Calu3 (cell line): ENCODE data around the gene RPTOR. TPM values are rescaled to one million over a fixed set of nuclear protein-coding genes. Genes with fewer than 3 reads are reported as not detected.

Source experiments
- BruUV-seq: library from RNA; stranded (reverse); fragments of 400-500 nt; replicated peaks from 2 replicates; lab custom pipeline; 2021; lab: Mats Ljungman, UMichigan
- CTCF ChIA-PET: fragments of 300-600 bp; sonication (Branson Sonifier 250); formaldehyde crosslinking; loops from one replicate; lab custom pipeline; 2022; ENCODE audit warnings: antibody characterized with exemption; lab: Charles Lee
- DNase-seq: peaks from one replicate; pipeline ENCODE4 v3.0.0; 2022
- H3K27ac Mint-ChIP-seq: one replicate; pipeline ENCODE4 v1.8.0; 2022; ENCODE audit warnings: mixed read lengths; ENCODE audit not compliant: unreplicated experiment
- H3K27me3 Mint-ChIP-seq: one replicate; pipeline ENCODE4 v1.8.0; 2022; ENCODE audit warnings: mixed read lengths; ENCODE audit not compliant: unreplicated experiment
- H3K36me3 Mint-ChIP-seq: one replicate; pipeline ENCODE4 v1.8.0; 2022; ENCODE audit warnings: mild to moderate bottlenecking, moderate library complexity, mixed read lengths; ENCODE audit not compliant: insufficient read depth, unreplicated experiment
- H3K4me1 Mint-ChIP-seq: one replicate; pipeline ENCODE4 v1.8.0; 2022; ENCODE audit warnings: mild to moderate bottlenecking, low read depth, mixed read lengths; ENCODE audit not compliant: unreplicated experiment
- H3K4me3 Mint-ChIP-seq: one replicate; pipeline ENCODE4 v1.8.0; 2022; ENCODE audit warnings: mild to moderate bottlenecking, low read depth, moderate library complexity, mixed read lengths; ENCODE audit not compliant: unreplicated experiment
- H3K9me3 Mint-ChIP-seq: one replicate; pipeline ENCODE4 v1.8.0; 2022; ENCODE audit warnings: low read depth, mixed read lengths; ENCODE audit not compliant: unreplicated experiment
- CTCF ChIP-seq: fragments of 200-600 bp; IDR thresholded peaks from one replicate; pipeline ENCODE4 v1.8.0; 2022; ENCODE audit warnings: antibody characterized with exemption; ENCODE audit not compliant: unreplicated experiment
- intact Hi-C: fragments of 100-400 bp; cut with micrococcal nuclease; formaldehyde crosslinking; loops from one replicate; pipeline ENCODE4 v1.10.0; 2022; ENCODE audit not compliant: unreplicated experiment
- total RNA-seq: library from RNA; stranded (reverse); gene quantifications from 2 replicates; pipeline ENCODE4 v1.2.3, GENCODE V29; 2022

RPTOR gene
- total RNA-seq, 1 experiment from 2014 or later, result 41.8 TPM

DNA sequence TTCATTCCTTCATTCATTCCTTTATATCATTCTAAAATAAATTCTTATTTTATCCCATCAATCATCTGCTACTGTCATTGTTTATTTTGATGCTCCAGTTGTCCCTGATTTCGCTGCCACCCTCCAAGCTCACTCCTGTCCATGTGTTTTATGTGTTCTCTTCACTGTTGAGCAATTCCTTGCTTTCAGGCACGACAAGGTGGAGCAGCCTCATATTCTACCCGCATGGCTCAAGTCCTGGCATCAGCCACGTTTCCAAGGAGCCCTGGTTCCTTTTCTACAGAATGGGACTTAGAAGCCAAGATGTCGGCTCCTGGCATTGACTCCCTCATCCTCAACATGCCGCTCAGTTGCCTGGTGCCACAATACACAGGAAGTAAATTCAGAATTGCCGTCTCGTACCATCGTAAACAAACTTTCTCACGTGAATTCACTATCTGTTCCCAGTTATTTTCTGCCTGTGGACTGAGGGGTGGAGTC lies 139.0 kb downstream of the RPTOR start:
- intact Hi-C loops, result no loop called here
- no TSS peak for BruUV-seq
- no peak for DNase-seq
- H3K4me1 Mint-ChIP-seq, result no peaks in the 10 kb centered on the region
- H3K27ac Mint-ChIP-seq, result no peak overlapping the region
- H3K27me3 Mint-ChIP-seq, result no peaks in the 10 kb centered on the region
- no peaks in the 10 kb centered on the region for H3K9me3 Mint-ChIP-seq
- CTCF ChIA-PET, result no interaction called here
- peaks cover 5% of the 10 kb centered on the region for H3K36me3 Mint-ChIP-seq
- H3K4me3 Mint-ChIP-seq, result no peak overlapping the region
- TF ChIP-seq CTCF, result no peak

DNA sequence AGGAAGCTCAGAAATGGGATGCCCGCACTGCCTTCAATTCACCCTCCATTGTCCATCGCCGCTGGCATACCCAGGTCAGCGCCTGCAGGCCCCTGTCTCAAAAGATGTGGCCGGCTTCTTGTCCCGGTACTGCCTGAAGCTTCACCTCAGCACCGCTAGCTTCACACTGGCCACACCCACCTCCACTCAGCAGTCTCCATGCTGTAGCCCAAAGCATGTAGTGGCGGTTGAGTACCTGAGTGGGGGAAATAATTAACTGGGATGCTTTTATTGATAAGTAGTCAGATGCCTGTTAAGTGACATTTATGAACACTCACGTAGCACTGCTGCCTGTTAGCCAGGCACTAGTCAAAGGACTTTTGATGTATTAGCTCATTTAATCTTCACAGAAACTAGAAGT lies 143.2 kb downstream of the RPTOR start:
- no TSS peak for BruUV-seq
- Mint-ChIP-seq H3K9me3 (no peaks in the 10 kb centered on the region), H3K36me3 (peaks cover 5% of the 10 kb centered on the region), H3K4me3 (no peak overlapping the region), H3K27ac (no peak overlapping the region), H3K4me1 (no peaks in the 10 kb centered on the region), H3K27me3 (no peaks in the 10 kb centered on the region)
- no peak for DNase-seq
- CTCF ChIA-PET, result no interaction called here
- intact Hi-C loops, result no loop called here
- no peak for TF ChIP-seq CTCF

DNA sequence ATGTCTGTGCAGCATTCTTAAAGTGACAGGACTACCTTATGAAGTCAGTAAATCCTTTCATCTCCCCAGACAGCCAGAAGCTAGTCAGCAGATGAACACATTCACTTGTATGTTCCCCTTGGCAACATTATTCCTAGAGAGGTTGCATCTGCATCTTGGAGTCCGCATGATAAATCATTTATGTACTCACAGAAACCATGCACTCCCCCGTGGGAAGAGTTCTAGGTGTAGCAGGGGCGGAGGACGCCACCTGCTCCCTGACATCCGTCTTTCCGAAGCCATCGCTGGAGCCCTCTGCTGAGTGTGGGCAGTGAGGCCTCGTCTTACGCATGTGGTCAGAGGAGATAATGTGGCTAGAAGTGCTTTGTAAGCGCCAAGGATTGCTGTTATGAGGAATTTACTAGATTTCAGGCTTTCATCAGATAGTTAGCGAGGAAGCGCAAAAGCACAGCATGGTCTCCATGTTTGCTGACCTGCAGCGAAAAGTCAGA lies 144.5 kb downstream of the RPTOR start:
- H3K36me3 Mint-ChIP-seq, result peaks cover 5% of the 10 kb centered on the region
- CTCF ChIA-PET, result no interaction called here
- peaks cover 1% of the 10 kb centered on the region for H3K4me1 Mint-ChIP-seq
- BruUV-seq, result no TSS peak
- intact Hi-C loops, result no loop called here
- no peak overlapping the region for H3K4me3 Mint-ChIP-seq
- H3K27ac Mint-ChIP-seq, result no peak overlapping the region
- no peak for DNase-seq
- H3K9me3 Mint-ChIP-seq, result no peaks in the 10 kb centered on the region
- no peak for TF ChIP-seq CTCF
- no peaks in the 10 kb centered on the region for H3K27me3 Mint-ChIP-seq

DNA sequence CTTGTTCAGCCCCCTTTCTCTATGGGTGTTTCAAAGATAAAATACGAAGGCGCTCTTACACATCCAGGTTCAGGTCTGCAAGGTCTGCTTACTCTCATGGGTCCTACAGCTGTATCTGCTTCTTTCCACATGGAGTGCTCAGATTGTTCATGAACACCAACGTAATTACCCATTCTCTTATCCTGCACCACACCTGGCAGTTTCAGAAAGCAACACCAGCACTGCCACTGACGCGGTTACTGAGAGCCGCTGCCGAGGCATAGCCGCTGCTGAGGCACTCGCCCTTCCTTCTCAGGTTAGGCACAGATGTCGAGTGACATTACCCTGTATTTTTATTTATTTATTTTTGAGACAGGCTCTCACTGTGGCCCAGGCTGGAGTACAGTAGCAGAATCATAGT lies 147.1 kb downstream of the RPTOR start:
- peaks cover 25% of the 10 kb centered on the region for H3K4me1 Mint-ChIP-seq
- CTCF ChIA-PET, result no interaction called here
- no peak for DNase-seq
- no peak for TF ChIP-seq CTCF
- H3K27ac Mint-ChIP-seq, result no peak overlapping the region
- no TSS peak for BruUV-seq
- H3K27me3 Mint-ChIP-seq, result no peaks in the 10 kb centered on the region
- no peaks in the 10 kb centered on the region for H3K9me3 Mint-ChIP-seq
- intact Hi-C loops, result no loop called here
- no peak overlapping the region for H3K4me3 Mint-ChIP-seq
- no peaks in the 10 kb centered on the region for H3K36me3 Mint-ChIP-seq
